KMS-11 (cell line): Measurements from ENCODE around the gene ARHGAP24.

ENCODE experiments used
- H2AFZ ChIP-seq: fragments of 200-600 bp; sonication (generic); 2 replicates; pipeline ENCODE4 v1.6.1; 2016; ENCODE audit warnings: antibody characterized with exemption, mixed run types, low read depth
- H3K27ac ChIP-seq: fragments of 200-600 bp; sonication (generic); 2 replicates; pipeline ENCODE4 v1.6.1; 2016; ENCODE audit warnings: mild to moderate bottlenecking, mixed run types
- H3K27me3 ChIP-seq: fragments of 200-600 bp; sonication (generic); 2 replicates; pipeline ENCODE4 v1.6.1; 2017; ENCODE audit warnings: mild to moderate bottlenecking, low read depth, mixed run types, moderate library complexity; ENCODE audit not compliant: insufficient read depth
- H3K36me3 ChIP-seq: fragments of 200-600 bp; sonication (generic); 2 replicates; pipeline ENCODE4 v1.6.1; 2017; ENCODE audit warnings: mild to moderate bottlenecking, mixed run types; ENCODE audit not compliant: insufficient read depth
- H3K4me1 ChIP-seq: fragments of 200-600 bp; sonication (generic); 2 replicates; pipeline ENCODE4 v1.6.1; 2016; ENCODE audit warnings: mild to moderate bottlenecking, low read depth, mixed run types; ENCODE audit not compliant: poor library complexity, severe bottlenecking
- H3K4me2 ChIP-seq: fragments of 200-600 bp; sonication (generic); 2 replicates; pipeline ENCODE4 v1.7.0; 2016; ENCODE audit warnings: mild to moderate bottlenecking, mixed run types
- H3K4me3 ChIP-seq: fragments of 200-600 bp; sonication (generic); IDR thresholded peaks from 2 replicates; pipeline ENCODE4 v1.6.1; 2017; ENCODE audit warnings: low read depth, low read length, mixed read lengths; ENCODE audit not compliant: insufficient read depth
- H3K79me2 ChIP-seq: fragments of 200-600 bp; sonication (generic); 2 replicates; pipeline ENCODE4 v1.6.1; 2016; ENCODE audit warnings: low read depth, mixed run types; ENCODE audit not compliant: insufficient read depth
- H3K9ac ChIP-seq: fragments of 200-600 bp; sonication (generic); 2 replicates; pipeline ENCODE4 v1.6.1; 2016; ENCODE audit warnings: mild to moderate bottlenecking, mixed run types
- H4K20me1 ChIP-seq: fragments of 200-600 bp; sonication (generic); 2 replicates; pipeline ENCODE4 v1.6.1; 2016; ENCODE audit warnings: mild to moderate bottlenecking, mixed run types; ENCODE audit not compliant: insufficient read depth
- CTCF ChIP-seq: fragments of 200-600 bp; sonication (generic); conservative IDR thresholded peaks from 2 replicates; pipeline ENCODE4 v1.6.1; 2017; ENCODE audit warnings: low read depth, mild to moderate bottlenecking, antibody characterized with exemption, low read length, moderate library complexity, mixed read lengths

ARHGAP24 gene

GRCh38 chr4:85744950-85745349 lies 270.0 kb downstream of the ARHGAP24 start:
- H3K27me3 ChIP-seq = no peaks in the 10 kb centered on the region
- no peak overlapping the region for H2AFZ ChIP-seq
- no peak for TF ChIP-seq CTCF
- H3K4me3 ChIP-seq = no peak overlapping the region
- no peak overlapping the region for H3K27ac ChIP-seq
- no peaks in the 10 kb centered on the region for H4K20me1 ChIP-seq
- no peaks in the 10 kb centered on the region for H3K4me1 ChIP-seq
- no peak overlapping the region for H3K4me2 ChIP-seq
- no peaks in the 10 kb centered on the region for H3K79me2 ChIP-seq
- no peaks in the 10 kb centered on the region for H3K36me3 ChIP-seq
- H3K9ac ChIP-seq = no peak overlapping the region

DNA sequence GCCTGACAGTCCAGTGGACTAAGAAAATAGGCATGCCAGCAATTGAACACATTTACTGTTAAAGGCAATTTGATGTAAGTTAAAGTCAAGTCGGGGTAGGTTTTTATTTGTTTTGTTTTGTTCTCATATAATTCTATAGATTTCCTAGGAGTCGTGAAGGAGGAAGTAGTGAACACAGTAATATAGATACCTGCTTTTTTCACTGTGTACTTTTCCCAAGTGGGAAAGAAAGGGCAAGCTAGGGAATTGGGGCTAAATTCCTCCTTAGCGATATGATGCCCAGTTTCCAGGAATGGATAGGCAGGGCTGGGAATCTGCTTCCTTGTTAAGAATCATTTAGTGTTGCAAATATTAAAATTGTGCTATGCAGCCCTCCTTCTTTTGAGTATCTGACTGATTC lies 271.0 kb downstream of the ARHGAP24 start:
- no peak overlapping the region for H3K4me2 ChIP-seq
- H2AFZ ChIP-seq = no peak overlapping the region
- H3K27me3 ChIP-seq = no peaks in the 10 kb centered on the region
- H3K79me2 ChIP-seq = no peaks in the 10 kb centered on the region
- H3K9ac ChIP-seq = no peak overlapping the region
- no peak for TF ChIP-seq CTCF
- no peaks in the 10 kb centered on the region for H3K4me1 ChIP-seq
- no peaks in the 10 kb centered on the region for H4K20me1 ChIP-seq
- H3K4me3 ChIP-seq = no peak overlapping the region
- no peaks in the 10 kb centered on the region for H3K36me3 ChIP-seq
- no peak overlapping the region for H3K27ac ChIP-seq

DNA sequence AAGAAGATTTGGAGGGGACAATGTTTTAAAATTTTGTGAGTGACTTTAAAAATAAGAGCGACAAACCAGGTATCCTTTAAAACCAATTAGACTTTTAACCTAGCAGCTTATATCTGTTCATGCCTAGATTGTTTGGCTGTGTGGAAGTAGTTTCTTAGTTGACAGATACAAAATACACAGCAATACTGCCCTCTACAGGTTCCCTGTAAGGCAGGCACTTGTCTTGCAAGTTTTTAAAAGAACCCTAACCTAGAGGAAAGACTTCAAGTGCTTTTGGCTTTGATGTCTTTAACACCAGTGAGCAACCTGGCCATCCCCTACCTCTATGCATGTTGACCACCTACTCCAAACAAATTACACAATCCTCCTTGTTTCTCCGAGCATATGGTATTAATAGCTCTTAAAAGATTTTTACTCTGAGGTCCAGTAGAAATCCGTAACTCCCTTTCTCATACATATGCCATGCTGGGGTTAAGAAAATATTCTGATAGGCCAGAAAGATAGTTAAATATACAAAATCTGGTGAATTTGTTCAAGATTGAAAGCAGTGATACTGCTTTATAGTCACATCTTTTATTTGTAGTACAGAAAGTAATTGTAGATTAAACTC lies 273.0 kb downstream of the ARHGAP24 start:
- Histone ChIP-seq H3K36me3 (no peaks in the 10 kb centered on the region), H3K4me3 (no peak overlapping the region), H3K27me3 (no peaks in the 10 kb centered on the region), H3K79me2 (no peaks in the 10 kb centered on the region), H3K4me2 (no peak overlapping the region), H3K27ac (no peak overlapping the region), H3K4me1 (no peaks in the 10 kb centered on the region), H3K9ac (no peak overlapping the region), H2AFZ (no peak overlapping the region), H4K20me1 (no peaks in the 10 kb centered on the region)
- TF ChIP-seq CTCF = peak; percentile 90

DNA sequence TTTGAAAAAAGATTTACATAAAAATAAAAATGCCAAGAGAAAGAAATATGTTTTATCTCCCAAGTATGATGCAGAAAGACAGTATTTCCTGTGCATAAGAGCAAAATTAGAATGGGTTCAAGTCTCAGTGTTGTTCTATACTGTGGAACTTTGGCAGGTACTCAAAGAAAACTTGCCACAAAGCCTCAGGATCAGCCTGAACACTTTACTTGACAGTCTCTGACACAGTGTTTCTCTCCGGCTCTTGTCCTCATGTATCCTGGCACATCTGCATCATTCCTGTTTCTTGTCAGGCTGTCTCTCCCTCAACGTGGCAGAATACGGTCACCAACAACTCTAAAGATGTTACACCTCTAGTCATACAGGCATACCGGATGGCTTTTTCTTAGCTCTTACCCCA lies 273.7 kb downstream of the ARHGAP24 start:
- no peak overlapping the region for H2AFZ ChIP-seq
- H3K27ac ChIP-seq = no peak overlapping the region
- TF ChIP-seq CTCF = no peak
- H3K36me3 ChIP-seq = no peaks in the 10 kb centered on the region
- H3K4me1 ChIP-seq = no peaks in the 10 kb centered on the region
- no peaks in the 10 kb centered on the region for H3K79me2 ChIP-seq
- H4K20me1 ChIP-seq = no peaks in the 10 kb centered on the region
- H3K4me2 ChIP-seq = no peak overlapping the region
- no peaks in the 10 kb centered on the region for H3K27me3 ChIP-seq
- no peak overlapping the region for H3K9ac ChIP-seq
- H3K4me3 ChIP-seq = no peak overlapping the region
